Adrenal gland (tissue), 5 donors: ENCODE data around the gene MYO1B.

Experiments used
- POLR2A ChIP-seq, 2 donors: fragments of 450-650 bp; IDR thresholded peaks; one replicate each; pipeline ENCODE4 v1.6.1; 2017; ENCODE audit warnings: antibody characterized with exemption in 2 of 2, mild to moderate bottlenecking in 2 of 2, moderate library complexity in 1 of 2
- TF ChIP-seq, protein P1 (sequence below), 6 experiments: fragments of 450-650 bp in 4 of 6; fragments of 200-600 bp in 2 of 6; sonication (generic) in 1 of 6; IDR thresholded peaks; 1 replicate in 5 of 6; 2 replicates in 1 of 6; pipeline versions ENCODE4 v1.5.1 to v1.8.0; 2016 to 2021; ENCODE audit warnings: antibody characterized with exemption in 6 of 6, mild to moderate bottlenecking in 2 of 6, moderate library complexity in 1 of 6
- donor health status: DM: no; HTN: no; CAD: no.

DNA sequence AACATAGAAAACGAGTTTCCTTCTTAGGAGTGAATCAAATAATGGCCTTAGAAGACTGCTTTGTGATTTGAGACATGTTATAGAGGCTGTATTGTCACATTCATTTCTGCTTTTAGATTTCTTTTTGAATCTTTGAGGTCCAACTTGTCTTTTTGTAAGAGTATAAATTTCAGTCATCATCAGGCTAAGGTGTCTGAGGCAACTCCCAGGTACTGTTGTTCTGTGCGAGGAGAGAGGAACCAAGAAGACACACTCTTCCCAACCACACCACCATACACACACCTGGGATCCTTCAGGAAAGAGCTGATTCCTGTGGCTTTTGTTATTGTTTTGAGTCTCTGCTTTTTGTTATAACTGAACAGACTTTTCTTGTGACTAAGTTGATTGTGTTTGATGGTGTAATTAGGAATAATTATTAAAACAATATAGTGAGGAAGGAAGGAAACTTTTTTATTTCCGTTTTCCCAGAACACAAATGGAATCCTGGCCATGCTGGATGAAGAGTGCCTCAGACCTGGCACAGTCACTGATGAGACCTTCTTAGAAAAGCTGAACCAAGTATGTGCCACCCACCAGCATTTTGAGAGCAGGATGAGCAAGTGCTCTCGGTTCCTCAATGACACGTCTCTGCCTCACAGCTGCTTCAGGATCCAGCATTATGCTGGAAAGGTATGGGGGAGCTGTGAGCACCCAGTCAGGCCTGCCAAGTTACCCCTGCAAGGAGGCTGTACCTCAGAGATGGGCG is 140.4 kb downstream of the MYO1B start:
- TF ChIP-seq, protein P1, sequence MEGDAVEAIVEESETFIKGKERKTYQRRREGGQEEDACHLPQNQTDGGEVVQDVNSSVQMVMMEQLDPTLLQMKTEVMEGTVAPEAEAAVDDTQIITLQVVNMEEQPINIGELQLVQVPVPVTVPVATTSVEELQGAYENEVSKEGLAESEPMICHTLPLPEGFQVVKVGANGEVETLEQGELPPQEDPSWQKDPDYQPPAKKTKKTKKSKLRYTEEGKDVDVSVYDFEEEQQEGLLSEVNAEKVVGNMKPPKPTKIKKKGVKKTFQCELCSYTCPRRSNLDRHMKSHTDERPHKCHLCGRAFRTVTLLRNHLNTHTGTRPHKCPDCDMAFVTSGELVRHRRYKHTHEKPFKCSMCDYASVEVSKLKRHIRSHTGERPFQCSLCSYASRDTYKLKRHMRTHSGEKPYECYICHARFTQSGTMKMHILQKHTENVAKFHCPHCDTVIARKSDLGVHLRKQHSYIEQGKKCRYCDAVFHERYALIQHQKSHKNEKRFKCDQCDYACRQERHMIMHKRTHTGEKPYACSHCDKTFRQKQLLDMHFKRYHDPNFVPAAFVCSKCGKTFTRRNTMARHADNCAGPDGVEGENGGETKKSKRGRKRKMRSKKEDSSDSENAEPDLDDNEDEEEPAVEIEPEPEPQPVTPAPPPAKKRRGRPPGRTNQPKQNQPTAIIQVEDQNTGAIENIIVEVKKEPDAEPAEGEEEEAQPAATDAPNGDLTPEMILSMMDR (IDR thresholded peaks at IDR 0.05) = no peak
- no peak for TF ChIP-seq POLR2A (IDR thresholded peaks at IDR 0.05)
